ENCODE data around the gene SMIM14. TPM values are rescaled to one million over a fixed set of nuclear protein-coding genes. Genes with fewer than 3 reads are reported as not detected.

SMIM14 gene
- total RNA-seq, 1 experiment from 2014 or later: 32.3 TPM

DNA sequence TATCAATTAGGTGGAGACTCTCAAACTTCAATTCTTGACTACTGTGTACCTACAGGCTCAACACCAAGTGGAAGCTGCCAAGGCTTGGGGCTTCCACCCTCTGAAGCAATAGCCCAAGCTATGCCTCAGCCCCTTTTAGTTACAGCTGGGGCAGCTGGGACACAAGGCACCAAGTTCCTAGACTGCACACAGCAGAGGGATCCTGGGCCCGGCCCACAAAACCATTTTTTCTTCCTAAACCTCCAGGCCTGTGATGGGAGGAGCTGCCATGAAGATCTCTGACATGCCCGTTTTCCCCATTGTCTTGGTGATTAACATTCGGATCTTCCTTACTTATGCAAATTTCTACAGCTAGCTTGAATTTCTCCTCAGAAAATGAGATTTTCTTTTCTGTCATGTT is 108.0 kb downstream of the SMIM14 start:
- ATAC-seq: no peak
- H3K36me3 Mint-ChIP-seq: peaks cover 67% of the 10 kb centered on the region
- peaks cover 17% of the 10 kb centered on the region for H3K4me1 Mint-ChIP-seq
- peaks cover 46% of the 10 kb centered on the region for H3K9me3 Mint-ChIP-seq
- TF ChIP-seq SMAD3 (CRISPR knock-in tag; IDR thresholded peaks at IDR 0.05; ENCODE audit: borderline replicate concordance) (no peak), NR2C2 (CRISPR knock-in tag; IDR thresholded peaks at IDR 0.05) (no peak), FOXJ3 (CRISPR knock-in tag; IDR thresholded peaks at IDR 0.05; ENCODE audit: borderline replicate concordance) (no peak), KAT7 (CRISPR knock-in tag; IDR thresholded peaks at IDR 0.05; ENCODE audit: borderline replicate concordance) (no peak), TP53 (CRISPR knock-in tag; IDR thresholded peaks at IDR 0.05) (no peak), JUN (CRISPR knock-in tag; IDR thresholded peaks at IDR 0.05) (no peak), MXD4 (CRISPR knock-in tag; IDR thresholded peaks at IDR 0.05; ENCODE audit: borderline replicate concordance) (no peak)
- TF ChIP-seq, protein P1, sequence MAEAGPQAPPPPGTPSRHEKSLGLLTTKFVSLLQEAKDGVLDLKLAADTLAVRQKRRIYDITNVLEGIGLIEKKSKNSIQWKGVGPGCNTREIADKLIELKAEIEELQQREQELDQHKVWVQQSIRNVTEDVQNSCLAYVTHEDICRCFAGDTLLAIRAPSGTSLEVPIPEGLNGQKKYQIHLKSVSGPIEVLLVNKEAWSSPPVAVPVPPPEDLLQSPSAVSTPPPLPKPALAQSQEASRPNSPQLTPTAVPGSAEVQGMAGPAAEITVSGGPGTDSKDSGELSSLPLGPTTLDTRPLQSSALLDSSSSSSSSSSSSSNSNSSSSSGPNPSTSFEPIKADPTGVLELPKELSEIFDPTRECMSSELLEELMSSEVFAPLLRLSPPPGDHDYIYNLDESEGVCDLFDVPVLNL (CRISPR knock-in tag; IDR thresholded peaks at IDR 0.05; ENCODE audit: borderline replicate concordance, low read depth): no peak
- TF ChIP-seq, protein P2, sequence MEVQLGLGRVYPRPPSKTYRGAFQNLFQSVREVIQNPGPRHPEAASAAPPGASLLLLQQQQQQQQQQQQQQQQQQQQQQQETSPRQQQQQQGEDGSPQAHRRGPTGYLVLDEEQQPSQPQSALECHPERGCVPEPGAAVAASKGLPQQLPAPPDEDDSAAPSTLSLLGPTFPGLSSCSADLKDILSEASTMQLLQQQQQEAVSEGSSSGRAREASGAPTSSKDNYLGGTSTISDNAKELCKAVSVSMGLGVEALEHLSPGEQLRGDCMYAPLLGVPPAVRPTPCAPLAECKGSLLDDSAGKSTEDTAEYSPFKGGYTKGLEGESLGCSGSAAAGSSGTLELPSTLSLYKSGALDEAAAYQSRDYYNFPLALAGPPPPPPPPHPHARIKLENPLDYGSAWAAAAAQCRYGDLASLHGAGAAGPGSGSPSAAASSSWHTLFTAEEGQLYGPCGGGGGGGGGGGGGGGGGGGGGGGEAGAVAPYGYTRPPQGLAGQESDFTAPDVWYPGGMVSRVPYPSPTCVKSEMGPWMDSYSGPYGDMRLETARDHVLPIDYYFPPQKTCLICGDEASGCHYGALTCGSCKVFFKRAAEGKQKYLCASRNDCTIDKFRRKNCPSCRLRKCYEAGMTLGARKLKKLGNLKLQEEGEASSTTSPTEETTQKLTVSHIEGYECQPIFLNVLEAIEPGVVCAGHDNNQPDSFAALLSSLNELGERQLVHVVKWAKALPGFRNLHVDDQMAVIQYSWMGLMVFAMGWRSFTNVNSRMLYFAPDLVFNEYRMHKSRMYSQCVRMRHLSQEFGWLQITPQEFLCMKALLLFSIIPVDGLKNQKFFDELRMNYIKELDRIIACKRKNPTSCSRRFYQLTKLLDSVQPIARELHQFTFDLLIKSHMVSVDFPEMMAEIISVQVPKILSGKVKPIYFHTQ (CRISPR knock-in tag; IDR thresholded peaks at IDR 0.05): no peak
- TF ChIP-seq, protein P3, sequence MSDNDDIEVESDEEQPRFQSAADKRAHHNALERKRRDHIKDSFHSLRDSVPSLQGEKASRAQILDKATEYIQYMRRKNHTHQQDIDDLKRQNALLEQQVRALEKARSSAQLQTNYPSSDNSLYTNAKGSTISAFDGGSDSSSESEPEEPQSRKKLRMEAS (CRISPR knock-in tag; IDR thresholded peaks at IDR 0.05): no peak
- TF ChIP-seq, protein P4, sequence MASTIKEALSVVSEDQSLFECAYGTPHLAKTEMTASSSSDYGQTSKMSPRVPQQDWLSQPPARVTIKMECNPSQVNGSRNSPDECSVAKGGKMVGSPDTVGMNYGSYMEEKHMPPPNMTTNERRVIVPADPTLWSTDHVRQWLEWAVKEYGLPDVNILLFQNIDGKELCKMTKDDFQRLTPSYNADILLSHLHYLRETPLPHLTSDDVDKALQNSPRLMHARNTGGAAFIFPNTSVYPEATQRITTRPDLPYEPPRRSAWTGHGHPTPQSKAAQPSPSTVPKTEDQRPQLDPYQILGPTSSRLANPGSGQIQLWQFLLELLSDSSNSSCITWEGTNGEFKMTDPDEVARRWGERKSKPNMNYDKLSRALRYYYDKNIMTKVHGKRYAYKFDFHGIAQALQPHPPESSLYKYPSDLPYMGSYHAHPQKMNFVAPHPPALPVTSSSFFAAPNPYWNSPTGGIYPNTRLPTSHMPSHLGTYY (CRISPR knock-in tag; IDR thresholded peaks at IDR 0.05): no peak
- DNase-seq (ENCODE audit: low spot score): no peak
- POLR2A ChIA-PET: no interaction called here
- peaks cover 9% of the 10 kb centered on the region for H3K27me3 Mint-ChIP-seq (ENCODE audit: low read depth)
- H3K27ac Mint-ChIP-seq: no peak overlapping the region
- CTCF ChIA-PET: no interaction called here
- H3K4me3 Mint-ChIP-seq: no peak overlapping the region

DNA sequence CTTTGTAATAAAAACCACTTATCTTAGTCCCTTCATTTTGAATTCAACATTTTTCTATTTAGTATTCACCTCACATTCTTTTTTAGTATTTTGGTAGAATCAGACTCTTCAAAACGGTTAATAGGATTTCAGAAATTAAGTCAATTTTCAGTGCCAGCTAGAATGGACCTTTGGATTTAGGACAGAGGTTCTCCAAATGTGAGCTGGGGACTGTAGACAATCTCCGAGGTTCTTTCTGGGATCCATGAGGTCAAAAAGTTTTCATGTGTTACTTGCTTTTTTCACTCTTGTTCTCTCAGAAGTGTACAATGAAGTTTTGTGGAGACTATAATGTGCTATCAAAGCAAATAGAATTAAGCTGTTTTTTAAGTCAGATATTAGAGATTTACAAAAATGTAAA is 109.1 kb downstream of the SMIM14 start:
- CTCF ChIA-PET: no interaction called here
- peaks cover 45% of the 10 kb centered on the region for H3K9me3 Mint-ChIP-seq
- ATAC-seq (no peak), DNase-seq (ENCODE audit: low spot score) (no peak)
- H3K27me3 Mint-ChIP-seq (ENCODE audit: low read depth): peaks cover 9% of the 10 kb centered on the region
- TF ChIP-seq, protein P5, sequence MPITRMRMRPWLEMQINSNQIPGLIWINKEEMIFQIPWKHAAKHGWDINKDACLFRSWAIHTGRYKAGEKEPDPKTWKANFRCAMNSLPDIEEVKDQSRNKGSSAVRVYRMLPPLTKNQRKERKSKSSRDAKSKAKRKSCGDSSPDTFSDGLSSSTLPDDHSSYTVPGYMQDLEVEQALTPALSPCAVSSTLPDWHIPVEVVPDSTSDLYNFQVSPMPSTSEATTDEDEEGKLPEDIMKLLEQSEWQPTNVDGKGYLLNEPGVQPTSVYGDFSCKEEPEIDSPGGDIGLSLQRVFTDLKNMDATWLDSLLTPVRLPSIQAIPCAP (CRISPR knock-in tag; IDR thresholded peaks at IDR 0.05): no peak
- TF ChIP-seq, protein P6, sequence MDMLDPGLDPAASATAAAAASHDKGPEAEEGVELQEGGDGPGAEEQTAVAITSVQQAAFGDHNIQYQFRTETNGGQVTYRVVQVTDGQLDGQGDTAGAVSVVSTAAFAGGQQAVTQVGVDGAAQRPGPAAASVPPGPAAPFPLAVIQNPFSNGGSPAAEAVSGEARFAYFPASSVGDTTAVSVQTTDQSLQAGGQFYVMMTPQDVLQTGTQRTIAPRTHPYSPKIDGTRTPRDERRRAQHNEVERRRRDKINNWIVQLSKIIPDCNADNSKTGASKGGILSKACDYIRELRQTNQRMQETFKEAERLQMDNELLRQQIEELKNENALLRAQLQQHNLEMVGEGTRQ (CRISPR knock-in tag; IDR thresholded peaks at IDR 0.05): no peak
- no peak for TF ChIP-seq ZNF138 (CRISPR knock-in tag; conservative IDR thresholded peaks at IDR 0.05)
- POLR2A ChIA-PET: no interaction called here
- H3K27ac Mint-ChIP-seq: no peak overlapping the region
- peaks cover 60% of the 10 kb centered on the region for H3K36me3 Mint-ChIP-seq
- H3K4me3 Mint-ChIP-seq: peak overlapping the region; percentile 43
- H3K4me1 Mint-ChIP-seq: peaks cover 21% of the 10 kb centered on the region

DNA sequence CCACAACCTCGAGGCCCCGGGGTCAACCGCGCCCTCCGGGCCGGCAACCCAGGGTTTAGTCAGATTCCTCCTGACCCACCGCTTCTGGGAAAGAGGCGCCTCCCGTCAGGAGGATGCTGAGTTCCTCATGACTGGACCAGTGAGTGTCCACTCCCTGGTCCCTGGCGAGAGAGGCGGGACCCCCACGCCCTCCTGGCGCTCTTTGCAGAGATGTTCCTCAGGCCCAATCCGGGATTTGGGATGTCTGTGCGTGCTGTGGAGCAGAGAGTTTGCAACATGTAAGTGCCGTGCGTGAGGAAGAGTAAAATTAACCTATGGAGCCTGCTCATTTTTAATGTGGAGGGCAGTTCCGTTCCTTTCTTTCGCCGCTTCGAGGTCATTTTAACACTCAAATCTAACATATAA is 110.6 kb downstream of the SMIM14 start:
- Mint-ChIP-seq H3K36me3 (peaks cover 47% of the 10 kb centered on the region), H3K27me3 (ENCODE audit: low read depth) (peaks cover 9% of the 10 kb centered on the region), H3K4me1 (peaks cover 22% of the 10 kb centered on the region), H3K4me3 (peak overlapping the region; percentile 99), H3K27ac (peak overlapping the region; percentile 99), H3K9me3 (peaks cover 31% of the 10 kb centered on the region)
- ATAC-seq (peak; percentile 9; the same call in 1 of the 2 replicates), DNase-seq (ENCODE audit: low spot score) (no peak)
- POLR2A ChIA-PET: interaction anchor here (0.7 to 1.3 kb wide), 4 partner anchors 70 to 170 kb away, joined by 3 to 43 read pairs (median 8); partner anchors contain the start of genes LIAS, RPL9, SMIM14 and UBE2K
- CTCF ChIA-PET: interaction anchor here (1.0 to 1.1 kb wide), 2 partner anchors 111 to 170 kb away, joined by 5 to 6 read pairs; partner anchors contain the start of genes SMIM14 and UBE2K
- TF ChIP-seq, protein P7, sequence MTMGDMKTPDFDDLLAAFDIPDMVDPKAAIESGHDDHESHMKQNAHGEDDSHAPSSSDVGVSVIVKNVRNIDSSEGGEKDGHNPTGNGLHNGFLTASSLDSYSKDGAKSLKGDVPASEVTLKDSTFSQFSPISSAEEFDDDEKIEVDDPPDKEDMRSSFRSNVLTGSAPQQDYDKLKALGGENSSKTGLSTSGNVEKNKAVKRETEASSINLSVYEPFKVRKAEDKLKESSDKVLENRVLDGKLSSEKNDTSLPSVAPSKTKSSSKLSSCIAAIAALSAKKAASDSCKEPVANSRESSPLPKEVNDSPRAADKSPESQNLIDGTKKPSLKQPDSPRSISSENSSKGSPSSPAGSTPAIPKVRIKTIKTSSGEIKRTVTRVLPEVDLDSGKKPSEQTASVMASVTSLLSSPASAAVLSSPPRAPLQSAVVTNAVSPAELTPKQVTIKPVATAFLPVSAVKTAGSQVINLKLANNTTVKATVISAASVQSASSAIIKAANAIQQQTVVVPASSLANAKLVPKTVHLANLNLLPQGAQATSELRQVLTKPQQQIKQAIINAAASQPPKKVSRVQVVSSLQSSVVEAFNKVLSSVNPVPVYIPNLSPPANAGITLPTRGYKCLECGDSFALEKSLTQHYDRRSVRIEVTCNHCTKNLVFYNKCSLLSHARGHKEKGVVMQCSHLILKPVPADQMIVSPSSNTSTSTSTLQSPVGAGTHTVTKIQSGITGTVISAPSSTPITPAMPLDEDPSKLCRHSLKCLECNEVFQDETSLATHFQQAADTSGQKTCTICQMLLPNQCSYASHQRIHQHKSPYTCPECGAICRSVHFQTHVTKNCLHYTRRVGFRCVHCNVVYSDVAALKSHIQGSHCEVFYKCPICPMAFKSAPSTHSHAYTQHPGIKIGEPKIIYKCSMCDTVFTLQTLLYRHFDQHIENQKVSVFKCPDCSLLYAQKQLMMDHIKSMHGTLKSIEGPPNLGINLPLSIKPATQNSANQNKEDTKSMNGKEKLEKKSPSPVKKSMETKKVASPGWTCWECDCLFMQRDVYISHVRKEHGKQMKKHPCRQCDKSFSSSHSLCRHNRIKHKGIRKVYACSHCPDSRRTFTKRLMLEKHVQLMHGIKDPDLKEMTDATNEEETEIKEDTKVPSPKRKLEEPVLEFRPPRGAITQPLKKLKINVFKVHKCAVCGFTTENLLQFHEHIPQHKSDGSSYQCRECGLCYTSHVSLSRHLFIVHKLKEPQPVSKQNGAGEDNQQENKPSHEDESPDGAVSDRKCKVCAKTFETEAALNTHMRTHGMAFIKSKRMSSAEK (CRISPR knock-in tag; IDR thresholded peaks at IDR 0.05; ENCODE audit: borderline replicate concordance): no peak
- no peak for TF ChIP-seq KAT7 (CRISPR knock-in tag; IDR thresholded peaks at IDR 0.05; ENCODE audit: borderline replicate concordance)
- TF ChIP-seq, protein P8, sequence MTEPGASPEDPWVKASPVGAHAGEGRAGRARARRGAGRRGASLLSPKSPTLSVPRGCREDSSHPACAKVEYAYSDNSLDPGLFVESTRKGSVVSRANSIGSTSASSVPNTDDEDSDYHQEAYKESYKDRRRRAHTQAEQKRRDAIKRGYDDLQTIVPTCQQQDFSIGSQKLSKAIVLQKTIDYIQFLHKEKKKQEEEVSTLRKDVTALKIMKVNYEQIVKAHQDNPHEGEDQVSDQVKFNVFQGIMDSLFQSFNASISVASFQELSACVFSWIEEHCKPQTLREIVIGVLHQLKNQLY (CRISPR knock-in tag; IDR thresholded peaks at IDR 0.05): no peak
- TF ChIP-seq, protein P9, sequence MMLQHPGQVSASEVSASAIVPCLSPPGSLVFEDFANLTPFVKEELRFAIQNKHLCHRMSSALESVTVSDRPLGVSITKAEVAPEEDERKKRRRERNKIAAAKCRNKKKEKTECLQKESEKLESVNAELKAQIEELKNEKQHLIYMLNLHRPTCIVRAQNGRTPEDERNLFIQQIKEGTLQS (CRISPR knock-in tag; conservative IDR thresholded peaks at IDR 0.05): no peak
- TF ChIP-seq SP1 (CRISPR knock-in tag; conservative IDR thresholded peaks at IDR 0.05): no peak
- no peak for TF ChIP-seq GRHL2 (CRISPR knock-in tag; IDR thresholded peaks at IDR 0.05; ENCODE audit: insufficient replicate concordance, severe bottlenecking)

Data from WTC11 (cell line).